NCI-H748 treated with DMSO at 0.1 percent for 48 hours (cell line): ENCODE measurements around the gene GLOD5.
"Not testable (repeated sequence)": the region's sequence is repeated elsewhere in the genome, so short reads cannot be mapped to it uniquely, and the experiment has no call there.

ENCODE experiments used
- DNase-seq: peaks from one replicate; lab custom pipeline; 2025; lab: John Stamatoyannopoulos, UW

GLOD5 gene

DNA sequence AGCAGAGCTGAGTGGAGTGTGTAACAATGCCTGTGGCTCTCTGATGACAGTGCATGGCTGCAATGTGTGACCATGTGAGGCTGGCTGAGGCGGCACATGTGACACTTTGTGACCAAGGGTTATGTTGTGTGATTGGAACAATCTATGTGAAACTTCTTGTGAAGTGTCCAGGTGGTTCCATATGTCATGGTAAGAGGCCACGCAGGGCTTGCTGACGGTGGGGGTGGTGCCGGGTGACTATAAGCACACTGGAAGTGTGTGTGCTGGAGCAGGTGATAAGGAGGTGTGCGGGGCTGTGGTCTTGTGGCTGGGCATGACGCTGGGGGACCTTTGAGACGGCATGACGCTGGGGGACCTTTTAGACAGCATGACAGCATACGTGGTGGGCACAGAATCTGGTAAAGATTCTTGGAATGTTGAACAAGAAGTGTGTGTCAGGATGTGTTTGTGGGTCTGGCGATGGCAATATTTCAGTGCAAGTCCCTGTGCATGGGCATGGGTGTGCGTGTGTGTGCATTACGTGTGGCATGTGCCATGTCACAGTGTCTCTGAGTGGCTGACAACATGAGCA, 32.9 kb downstream of the GLOD5 start:
- no peak for DNase-seq

DNA sequence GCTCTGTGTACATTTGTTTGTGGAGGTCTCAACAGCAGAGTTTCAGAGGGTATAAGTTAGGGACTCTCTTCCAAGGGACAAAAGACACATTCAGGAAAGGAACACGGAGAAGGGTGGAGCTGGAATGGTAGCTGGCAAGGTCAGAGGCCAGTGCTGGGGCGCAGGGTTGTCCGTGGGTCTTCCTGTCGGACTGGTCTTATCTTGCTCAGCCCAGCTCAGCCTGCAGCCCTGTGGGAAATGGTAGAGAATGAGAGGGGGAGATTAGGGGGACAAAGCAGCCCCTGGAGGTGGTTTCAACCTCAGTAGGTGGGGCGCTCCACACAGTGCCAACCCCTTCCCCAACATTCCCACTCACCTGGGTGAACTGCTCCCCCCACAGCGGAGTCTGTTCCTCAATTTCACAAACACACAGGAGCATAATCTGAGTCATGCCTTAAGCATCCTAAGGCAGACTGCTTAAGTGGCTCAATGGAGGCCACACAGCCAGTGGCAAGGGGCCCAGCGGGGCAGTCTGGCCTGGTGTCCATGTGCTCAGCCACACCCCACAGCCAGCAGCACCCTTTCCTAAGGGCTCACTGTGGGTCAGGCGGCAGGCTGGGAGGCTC, 33.5 kb downstream of the GLOD5 start:
- DNase-seq, result no peak

DNA sequence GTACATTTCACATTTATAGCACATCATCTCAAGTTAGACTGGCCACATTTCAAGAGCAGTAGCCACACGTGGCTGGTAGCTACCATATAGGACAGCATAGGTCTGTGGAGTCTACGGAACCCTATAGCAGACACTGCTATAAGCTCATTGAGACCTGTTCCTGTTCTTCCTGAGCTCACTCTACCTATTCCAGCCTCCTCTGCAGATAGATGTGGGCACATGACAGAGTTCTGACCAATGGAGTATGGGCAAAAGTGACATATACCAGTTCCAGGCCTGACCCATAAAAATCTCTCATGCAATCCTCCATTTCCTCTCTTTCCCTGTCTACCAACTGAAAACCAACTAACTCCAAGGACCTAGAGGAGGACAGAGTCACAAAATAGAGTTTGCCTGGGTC, 36.8 kb downstream of the GLOD5 start:
- DNase-seq, result no peak

DNA sequence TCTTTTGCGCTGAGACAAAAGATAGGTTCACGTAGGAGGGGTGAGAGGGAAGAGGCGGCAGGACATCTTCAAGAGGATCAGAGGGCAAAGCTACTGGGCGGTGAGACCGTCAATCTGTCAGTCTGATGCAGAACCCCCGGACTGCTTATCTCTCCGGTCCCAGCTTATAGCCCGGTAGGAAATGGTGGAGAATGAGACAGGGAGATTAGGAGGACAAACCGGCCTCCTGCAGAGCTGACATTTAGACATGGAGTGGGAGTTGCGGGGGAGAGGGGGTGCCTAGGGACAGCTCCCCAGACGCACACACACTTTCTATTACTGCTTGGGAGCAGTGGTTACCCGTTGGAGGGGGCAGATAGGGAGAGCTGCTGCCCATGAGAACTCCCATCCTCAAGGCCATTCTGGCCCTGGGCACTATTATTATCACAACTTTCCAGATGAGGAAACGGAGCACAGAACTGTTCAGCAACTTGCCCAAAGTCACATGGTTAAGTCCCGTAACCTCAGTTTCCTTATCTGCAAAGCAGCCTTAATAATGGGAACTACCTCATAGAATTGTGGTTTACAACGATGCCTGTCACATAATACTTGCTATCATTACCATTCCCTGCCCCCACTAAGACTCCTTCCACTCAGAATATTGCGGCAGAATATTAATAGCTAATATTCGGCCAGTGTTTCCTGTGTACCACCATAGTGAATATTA, 39.2 kb downstream of the GLOD5 start:
- DNase-seq, result no peak

DNA sequence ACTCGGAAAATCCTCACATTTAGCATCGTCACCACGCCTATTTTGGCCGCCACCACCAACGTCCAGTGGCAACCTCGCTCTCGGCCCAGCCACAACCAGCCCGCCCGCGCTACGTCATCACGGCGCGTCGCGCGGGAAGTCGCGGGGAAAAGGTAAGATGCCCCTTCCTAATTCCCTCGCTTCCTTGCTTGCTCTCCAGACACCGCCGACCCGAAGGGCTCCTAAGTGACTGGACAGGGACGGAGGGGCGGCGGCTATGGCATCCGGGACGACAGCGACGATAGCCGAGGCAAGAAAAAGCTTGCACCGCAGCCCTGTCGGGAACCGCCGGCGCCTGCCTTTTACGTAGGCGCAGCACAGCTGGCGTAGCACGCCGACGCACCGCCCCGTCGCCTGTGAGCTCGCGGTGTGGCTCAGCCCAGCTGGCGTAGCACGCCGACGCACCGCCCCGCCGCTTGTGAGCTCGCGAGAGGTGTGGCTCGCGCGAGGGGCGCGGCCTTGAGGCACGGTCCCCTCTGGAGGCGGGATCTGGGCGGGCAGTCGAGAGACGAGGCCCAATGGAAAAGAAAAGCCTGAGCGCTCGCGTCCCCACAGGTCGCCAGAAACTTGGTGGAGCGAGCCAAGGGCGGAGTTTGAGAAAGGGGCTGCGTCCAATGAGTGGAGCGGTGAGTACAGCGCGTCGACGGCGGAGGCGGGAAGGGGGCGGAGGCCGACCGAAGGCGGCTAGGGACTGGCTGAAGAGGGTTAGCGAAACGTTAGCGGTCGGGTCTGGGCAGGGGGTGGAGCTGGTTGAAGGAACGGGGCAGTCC, 39.9 kb downstream of the GLOD5 start, which contains the start of gene HDAC6:
Gene HDAC6, plus strand, starts transcription at position 788 of the 809 bp plus-strand sequence. CDS start 626 bp downstream, outside the sequence.
- DNase-seq, result peak; percentile 96

DNA sequence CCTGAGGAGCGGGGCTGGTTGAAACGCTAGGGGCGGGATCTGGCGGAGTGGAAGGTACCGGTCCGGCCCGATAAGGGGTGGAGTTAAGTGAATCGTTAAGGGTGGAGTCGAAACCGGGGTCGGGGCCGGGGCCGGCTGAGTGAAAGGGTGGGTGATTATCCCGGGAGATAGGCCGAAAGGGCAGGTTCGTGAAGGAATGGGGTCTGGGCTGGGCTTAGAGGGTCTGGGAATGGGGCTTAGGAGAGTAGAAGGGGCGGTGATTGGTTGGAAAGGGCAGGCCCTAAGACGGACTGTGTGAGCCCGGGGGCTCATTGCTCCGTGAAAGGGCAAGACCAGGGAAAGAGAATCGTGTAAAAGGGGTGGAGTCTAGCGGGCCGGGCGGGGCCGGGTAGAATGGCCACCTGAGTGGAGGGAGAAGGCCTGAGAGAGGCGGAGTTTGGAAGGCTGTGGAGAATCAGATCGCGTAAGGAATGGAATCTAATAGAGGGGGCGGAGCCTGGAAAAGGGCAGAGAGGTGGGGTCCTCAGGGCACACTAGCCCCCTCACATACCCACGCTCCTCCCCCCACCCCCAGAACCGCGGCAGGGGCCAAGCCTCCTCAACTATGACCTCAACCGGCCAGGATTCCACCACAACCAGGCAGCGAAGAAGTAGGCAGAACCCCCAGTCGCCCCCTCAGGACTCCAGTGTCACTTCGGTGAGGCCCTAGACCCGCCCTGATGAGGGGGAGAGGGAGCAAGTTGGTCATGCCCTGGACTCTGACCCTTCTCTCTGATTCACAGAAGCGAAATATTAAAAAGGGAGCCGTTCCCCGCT, 40.8 kb downstream of the GLOD5 start:
- DNase-seq, result peak; percentile 78

DNA sequence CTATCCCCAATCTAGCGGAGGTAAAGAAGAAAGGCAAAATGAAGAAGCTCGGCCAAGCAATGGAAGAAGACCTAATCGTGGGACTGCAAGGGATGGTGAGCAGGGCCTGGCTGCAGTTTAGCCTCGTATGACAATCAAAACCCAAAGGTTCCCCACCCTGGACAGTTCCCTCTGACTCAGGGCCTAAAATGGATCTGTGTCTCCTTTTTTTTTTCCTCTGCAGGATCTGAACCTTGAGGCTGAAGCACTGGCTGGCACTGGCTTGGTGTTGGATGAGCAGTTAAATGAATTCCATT, 41.3 kb downstream of the GLOD5 start:
- DNase-seq, result no peak

DNA sequence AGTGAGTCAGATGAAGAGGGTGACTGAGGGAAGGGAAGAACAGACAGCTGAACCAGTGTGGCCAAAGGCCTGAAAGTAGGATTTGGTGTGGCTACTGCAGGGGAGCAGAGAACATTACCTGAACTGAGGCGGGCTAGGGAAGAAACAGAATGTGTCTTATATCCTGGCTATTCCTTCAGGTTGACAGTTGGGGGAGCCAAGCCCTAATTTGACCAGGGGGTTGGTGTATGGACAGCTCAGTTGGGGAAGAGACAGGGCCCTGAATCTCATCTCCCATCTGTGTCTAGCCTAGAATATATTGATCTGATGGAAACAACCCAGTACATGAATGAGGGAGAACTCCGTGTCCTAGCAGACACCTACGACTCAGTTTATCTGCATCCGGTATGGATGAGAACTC, 44.5 kb downstream of the GLOD5 start:
- DNase-seq, result no peak

DNA sequence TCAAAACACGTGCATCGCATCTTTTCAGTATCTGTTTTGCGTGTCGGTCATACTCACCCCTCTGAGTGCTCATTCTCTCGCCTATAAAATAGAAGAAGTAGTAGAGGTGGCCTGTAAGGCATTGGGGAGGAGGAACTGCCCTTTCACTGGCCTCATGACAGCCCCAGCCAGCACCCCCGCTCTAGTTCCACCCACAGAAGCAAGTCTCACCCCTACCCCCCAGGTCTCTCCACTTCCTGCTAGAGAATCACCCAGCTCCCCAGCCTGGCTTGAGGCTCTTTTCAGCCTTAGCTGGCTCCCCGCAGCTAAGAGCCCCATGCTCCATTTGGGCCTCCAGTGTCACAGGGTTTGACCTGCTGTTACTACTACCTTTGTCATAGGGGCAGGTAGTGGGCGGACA, 52.1 kb downstream of the GLOD5 start:
- DNase-seq, result no peak

DNA sequence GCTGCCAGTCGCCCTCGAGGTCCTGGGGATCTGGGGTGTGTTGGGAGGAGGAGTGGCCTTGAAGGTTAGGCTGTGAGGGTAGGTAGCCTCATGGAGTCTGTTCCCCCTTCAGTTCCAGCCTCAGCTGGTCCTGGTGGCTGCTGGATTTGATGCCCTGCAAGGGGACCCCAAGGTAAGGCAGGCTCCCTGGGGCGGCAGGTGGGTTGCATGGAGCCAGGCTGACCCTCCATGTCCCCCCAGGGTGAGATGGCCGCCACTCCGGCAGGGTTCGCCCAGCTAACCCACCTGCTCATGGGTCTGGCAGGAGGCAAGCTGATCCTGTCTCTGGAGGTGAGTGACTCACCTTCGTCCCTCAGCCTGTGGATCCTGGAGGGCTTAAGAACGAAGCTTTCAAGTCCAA, 53.2 kb downstream of the GLOD5 start:
- DNase-seq, result no peak

DNA sequence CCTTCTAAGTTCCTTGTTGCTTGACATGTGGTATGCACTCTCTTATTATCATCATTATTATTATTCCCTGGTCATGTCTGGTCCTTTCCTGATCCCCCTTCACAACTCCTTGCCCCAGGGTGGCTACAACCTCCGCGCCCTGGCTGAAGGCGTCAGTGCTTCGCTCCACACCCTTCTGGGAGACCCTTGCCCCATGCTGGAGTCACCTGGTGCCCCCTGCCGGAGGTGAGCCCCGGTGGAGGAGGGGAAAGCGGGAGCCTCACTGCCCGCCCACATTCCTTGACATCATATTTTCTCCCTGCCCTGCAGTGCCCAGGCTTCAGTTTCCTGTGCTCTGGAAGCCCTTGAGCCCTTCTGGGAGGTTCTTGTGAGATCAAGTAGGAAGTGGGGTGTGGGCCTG, 53.7 kb downstream of the GLOD5 start:
- DNase-seq, result no peak

DNA sequence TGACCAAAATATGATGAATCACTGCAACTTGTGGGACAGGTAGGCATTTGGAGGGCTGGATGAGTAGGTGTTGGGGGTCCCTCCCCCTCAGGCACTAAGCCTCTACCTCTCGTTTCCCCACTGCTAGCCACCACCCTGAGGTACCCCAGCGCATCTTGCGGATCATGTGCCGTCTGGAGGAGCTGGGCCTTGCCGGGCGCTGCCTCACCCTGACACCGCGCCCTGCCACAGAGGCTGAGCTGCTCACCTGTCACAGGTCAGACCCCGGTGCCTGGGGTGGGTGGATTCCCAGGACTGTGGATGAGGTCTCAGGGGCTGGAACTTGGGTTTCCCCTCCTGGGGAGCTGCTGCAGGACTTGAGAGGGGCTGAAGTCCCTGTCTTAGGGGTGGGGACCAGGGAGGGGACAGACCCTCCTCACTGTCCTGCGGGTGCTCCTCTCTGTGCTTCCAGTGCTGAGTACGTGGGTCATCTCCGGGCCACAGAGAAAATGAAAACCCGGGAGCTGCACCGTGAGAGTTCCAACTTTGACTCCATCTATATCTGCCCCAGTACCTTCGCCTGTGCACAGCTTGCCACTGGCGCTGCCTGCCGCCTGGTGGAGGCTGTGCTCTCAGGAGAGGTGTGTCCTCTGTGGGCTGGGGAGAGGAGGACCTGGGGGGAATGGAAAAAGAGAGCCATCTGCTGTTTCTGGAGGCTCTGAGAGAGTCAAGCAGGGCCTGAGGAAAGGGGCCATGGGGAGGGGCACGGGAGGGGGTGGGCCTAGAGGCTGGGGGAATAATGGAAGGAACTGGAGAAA, 54.7 kb downstream of the GLOD5 start:
- no peak for DNase-seq

DNA sequence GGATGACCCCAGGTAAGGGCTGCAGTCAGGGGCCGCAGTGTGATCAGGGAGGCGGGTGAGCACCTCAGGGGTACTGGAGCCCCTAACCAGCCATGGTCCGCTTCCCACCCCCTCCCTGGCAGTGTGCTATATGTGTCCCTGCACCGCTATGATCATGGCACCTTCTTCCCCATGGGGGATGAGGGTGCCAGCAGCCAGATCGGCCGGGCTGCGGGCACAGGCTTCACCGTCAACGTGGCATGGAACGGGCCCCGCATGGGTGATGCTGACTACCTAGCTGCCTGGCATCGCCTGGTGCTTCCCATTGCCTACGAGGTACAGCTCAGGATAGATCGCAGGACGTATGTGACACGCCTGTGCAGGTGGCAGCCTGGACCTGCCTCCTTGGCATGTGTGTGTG, 56.6 kb downstream of the GLOD5 start:
- no peak for DNase-seq

DNA sequence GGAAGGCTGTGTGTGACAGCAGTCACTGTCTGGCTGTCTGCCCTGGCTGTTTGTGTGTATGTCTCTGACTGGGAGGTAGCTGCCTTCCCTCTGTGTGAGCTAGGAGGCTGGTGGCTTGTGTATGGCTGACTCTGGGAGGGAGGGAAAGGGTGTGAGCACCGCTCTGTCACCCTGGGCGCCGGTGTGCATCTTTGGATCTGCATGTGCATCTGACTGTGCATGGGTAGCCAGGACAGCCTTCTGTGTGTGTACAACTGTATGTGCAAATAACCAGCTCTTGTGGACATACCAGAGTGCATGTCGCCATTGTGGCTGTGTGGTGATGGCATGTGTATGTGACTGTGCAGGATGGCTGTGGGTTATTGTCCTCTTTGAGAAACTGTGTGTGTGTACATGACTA, 57.3 kb downstream of the GLOD5 start:
- DNase-seq, result no peak

DNA sequence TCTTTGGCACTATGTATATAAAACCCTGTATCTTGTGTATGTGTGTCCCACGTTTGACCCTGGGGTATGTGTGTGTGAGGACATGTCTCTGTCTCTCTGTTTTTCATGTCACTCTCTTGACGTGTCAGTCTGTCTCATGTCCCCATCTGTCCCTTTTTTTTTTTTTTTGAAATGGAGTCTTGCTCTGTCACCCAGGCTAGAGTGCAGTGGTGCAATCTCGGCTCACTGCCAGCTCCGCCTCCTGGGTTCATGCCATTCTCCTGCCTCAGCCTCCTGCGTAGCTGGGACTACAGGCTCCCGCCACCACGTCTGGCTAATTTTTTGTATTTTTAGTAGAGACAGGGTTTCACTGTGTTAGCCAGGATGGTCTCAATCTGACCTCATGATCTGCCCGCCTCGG, 57.8 kb downstream of the GLOD5 start:
- not testable (repeated sequence) for DNase-seq

DNA sequence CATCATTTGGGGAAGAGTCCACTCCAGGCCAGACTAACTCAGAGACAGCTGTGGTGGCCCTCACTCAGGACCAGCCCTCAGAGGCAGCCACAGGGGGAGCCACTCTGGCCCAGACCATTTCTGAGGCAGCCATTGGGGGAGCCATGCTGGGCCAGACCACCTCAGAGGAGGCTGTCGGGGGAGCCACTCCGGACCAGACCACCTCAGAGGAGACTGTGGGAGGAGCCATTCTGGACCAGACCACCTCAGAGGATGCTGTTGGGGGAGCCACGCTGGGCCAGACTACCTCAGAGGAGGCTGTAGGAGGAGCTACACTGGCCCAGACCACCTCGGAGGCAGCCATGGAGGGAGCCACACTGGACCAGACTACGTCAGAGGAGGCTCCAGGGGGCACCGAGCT, 61.5 kb downstream of the GLOD5 start:
- DNase-seq, result no peak
